GM12878 (cell line): ENCODE measurements around the gene ESYT3. TPM values are rescaled to one million over a fixed set of nuclear protein-coding genes. Genes with fewer than 3 reads are reported as not detected.

Experiments
- ATAC-seq: fragments of 200-7000 bp; cut with Tn5 transposase; 3 replicates; pipeline ENCODE4 v1.9.1; 2020; ENCODE audit warnings: mild to moderate bottlenecking, moderate library complexity
- BruUV-seq: library from RNA; stranded (reverse); fragments of 400-500 nt; replicated peaks from 2 replicates; lab custom pipeline; 2021; lab: Mats Ljungman, UMichigan
- CTCF ChIA-PET: fragments of 300-600 bp; sonication (Branson Sonifier 250); formaldehyde crosslinking; extraction: SDS; loops from one replicate; lab custom pipeline; 2021; ENCODE audit warnings: inconsistent platforms; lab: Yijun Ruan, JAX
- POLR2A ChIA-PET: fragments of 350-600 bp; formaldehyde crosslinking; extraction: SDS; loops from one replicate; lab custom pipeline; 2021; ENCODE audit warnings: inconsistent platforms; lab: Charles Lee
- RAD21 ChIA-PET: fragments of 300-600 bp; sonication (Branson Sonifier 250); formaldehyde crosslinking; loops from one replicate; lab custom pipeline; 2023; ENCODE audit warnings: antibody characterized with exemption; ENCODE audit not compliant: unreplicated experiment; lab: Charles Lee
- SMC1A ChIA-PET: fragments of 300-600 bp; sonication (Branson Sonifier 250); formaldehyde crosslinking; loops from one replicate; lab custom pipeline; 2023; ENCODE audit not compliant: unreplicated experiment, uncharacterized antibody; lab: Charles Lee
- DNase-seq: peaks from one replicate; pipeline ENCODE4 v3.0.0-alpha.2; 2011; ENCODE audit warnings: low read depth, low spot score
- FAIRE-seq: peaks from 3 replicates; lab custom pipeline; 2011; peaks lifted over from hg19 to GRCh38; lab: Jason Lieb, UNC
- H2AFZ ChIP-seq: 2 replicates; pipeline ENCODE4 v1.6.0; 2011; ENCODE audit warnings: low read depth, low read length, control low read depth; ENCODE audit not compliant: control insufficient read depth
- H3K27ac ChIP-seq: 2 replicates; pipeline ENCODE4 v1.5.1; 2011; ENCODE audit warnings: control low read depth; ENCODE audit not compliant: control insufficient read depth, insufficient read depth
- H3K27me3 ChIP-seq, 2 experiments: replicated peaks in 1 of 2; 2 replicates each; pipeline versions ENCODE4 v1.6.0 to v1.6.1; 2011; ENCODE audit warnings: low read length in 1 of 2; ENCODE audit not compliant: control insufficient read depth in 2 of 2, insufficient read depth in 2 of 2
- H3K36me3 ChIP-seq, 2 experiments: 2 replicates each; pipeline ENCODE4 v1.5.1; 2011; ENCODE audit warnings: low read length in 1 of 2; ENCODE audit not compliant: control insufficient read depth in 2 of 2, insufficient read depth in 2 of 2
- H3K4me1 ChIP-seq: 2 replicates; pipeline ENCODE4 v1.6.1; 2011; ENCODE audit warnings: mild to moderate bottlenecking, low read length, moderate library complexity, mixed read lengths; ENCODE audit not compliant: control insufficient read depth, insufficient read depth
- H3K4me2 ChIP-seq: 2 replicates; pipeline ENCODE4 v1.6.0; 2011; ENCODE audit warnings: control low read depth; ENCODE audit not compliant: control insufficient read depth, insufficient read depth
- H3K4me3 ChIP-seq: fragments of 200-600 bp; sonication (generic); 2 replicates; pipeline ENCODE4 v1.5.1; 2016
- H3K79me2 ChIP-seq: 2 replicates; pipeline ENCODE4 v1.6.0; 2011; ENCODE audit warnings: low read length; ENCODE audit not compliant: control insufficient read depth, insufficient read depth
- H3K9ac ChIP-seq: 2 replicates; pipeline ENCODE4 v1.8.0; 2011; ENCODE audit warnings: low read length, control low read depth, mixed read lengths; ENCODE audit not compliant: control insufficient read depth, insufficient read depth
- H3K9me3 ChIP-seq: replicated peaks from 3 replicates; pipeline ENCODE4 v1.5.1; 2011; ENCODE audit warnings: mild to moderate bottlenecking, low read length; ENCODE audit not compliant: control insufficient read depth, insufficient read depth
- H4K20me1 ChIP-seq: 2 replicates; pipeline ENCODE4 v1.6.0; 2011; ENCODE audit not compliant: control insufficient read depth, insufficient read depth
- CREM ChIP-seq: IDR thresholded peaks from 2 replicates; pipeline ENCODE4 v1.6.1; 2014; ENCODE audit warnings: antibody characterized with exemption, low read depth
- E2F8 ChIP-seq: fragments of 450-650 bp; IDR thresholded peaks from 2 replicates; pipeline ENCODE4 v1.6.1; 2018; ENCODE audit warnings: mild to moderate bottlenecking, low read depth, moderate library complexity; ENCODE audit not compliant: partially characterized antibody
- GABPA ChIP-seq: IDR thresholded peaks from 2 replicates; pipeline ENCODE4 v1.6.1; 2014; ENCODE audit warnings: antibody characterized with exemption, low read depth, mild to moderate bottlenecking, inconsistent platforms
- HCFC1 ChIP-seq: fragments of 150-350 bp; IDR thresholded peaks from 2 replicates; pipeline ENCODE4 v1.6.1; 2014; ENCODE audit warnings: low read length
- HDAC2 ChIP-seq: fragments of 200-600 bp; sonication (generic); IDR thresholded peaks from 2 replicates; pipeline ENCODE4 v1.6.1; 2017
- IRF3 ChIP-seq: fragments of 450-650 bp; IDR thresholded peaks from 2 replicates; pipeline ENCODE4 v1.6.1; 2014; ENCODE audit warnings: mild to moderate bottlenecking
- MLLT1 ChIP-seq: fragments of 450-650 bp; IDR thresholded peaks from 2 replicates; pipeline ENCODE4 v1.6.1; 2016; ENCODE audit warnings: mild to moderate bottlenecking
- MYC ChIP-seq: IDR thresholded peaks from 2 replicates; pipeline ENCODE4 v1.6.1; 2011; ENCODE audit warnings: mild to moderate bottlenecking, low read length, moderate library complexity, inconsistent platforms; ENCODE audit not compliant: insufficient read depth, insufficient replicate concordance, insufficient read length, severe bottlenecking
- NFIC ChIP-seq: IDR thresholded peaks from 2 replicates; pipeline ENCODE4 v1.6.1; 2012; ENCODE audit warnings: low read depth, mild to moderate bottlenecking, inconsistent platforms, low read length, moderate library complexity
- NFYA ChIP-seq: IDR thresholded peaks from 2 replicates; pipeline ENCODE4 v1.6.1; 2011; ENCODE audit warnings: low read depth, mild to moderate bottlenecking, low read length, improper control_type of control experiment, borderline replicate concordance
- NR2C2 ChIP-seq: IDR thresholded peaks from 2 replicates; pipeline ENCODE4 v1.6.1; 2011; ENCODE audit warnings: borderline replicate concordance, low read depth; ENCODE audit not compliant: control insufficient read depth, insufficient read length
- NRF1 ChIP-seq: conservative IDR thresholded peaks from 2 replicates; pipeline ENCODE4 v1.6.1; 2011; ENCODE audit warnings: mild to moderate bottlenecking, low read depth, low read length, improper control_type of control experiment
- PKNOX1 ChIP-seq: fragments of 450-650 bp; IDR thresholded peaks from 2 replicates; pipeline ENCODE4 v1.6.1; 2016; ENCODE audit warnings: mild to moderate bottlenecking
- RFX5 ChIP-seq: IDR thresholded peaks from 2 replicates; pipeline ENCODE4 v1.6.1; 2011; ENCODE audit warnings: low read depth, low read length, improper control_type of control experiment
- SIN3A ChIP-seq: IDR thresholded peaks from 2 replicates; pipeline ENCODE4 v1.6.1; 2012; ENCODE audit warnings: low read depth, low read length, improper control_type of control experiment
- SPI1 ChIP-seq: IDR thresholded peaks from 2 replicates; pipeline ENCODE4 v1.6.1; 2011; ENCODE audit warnings: low read depth, mild to moderate bottlenecking, low read length, moderate library complexity, borderline replicate concordance; ENCODE audit not compliant: insufficient read depth
- WRNIP1 ChIP-seq: IDR thresholded peaks from 2 replicates; pipeline ENCODE4 v1.6.1; 2011; ENCODE audit warnings: low read depth, low read length, improper control_type of control experiment, borderline replicate concordance
- WGBS: methylation state at CpG from one replicate; pipeline ENCODE4 v1.1.6; 2016; ENCODE audit warnings: low lambda C conversion rate; ENCODE audit not compliant: insufficient replicate concordance, insufficient coverage; ENCODE audit errors: missing lambda C conversion rate; 5-methylcytosine and 5-hydroxymethylcytosine counted together
- in situ Hi-C: fragments of 300-500 bp; cut with MboI; formaldehyde crosslinking; loops from 9 replicates; pipeline ENCODE4 v1.14.3; 2018; ENCODE audit warnings: mixed read lengths
- intact Hi-C: fragments of 100-400 bp; cut with micrococcal nuclease; formaldehyde crosslinking; loops from one replicate; pipeline ENCODE4 v1.14.2; 2022; ENCODE audit not compliant: unreplicated experiment
- polyA plus RNA-seq, 11 experiments: library from polyadenylated mRNA; depleted of rRNA in 4 of 11; unstranded in 6 of 11; stranded (reverse) in 5 of 11; fragments of >200 nt; fragmentation: Nextera tagmentation in 4 of 11; fragmentation: Illumina TruSeq in 1 of 11; extraction: Ambion mirVana in 4 of 11; extraction: Trizol in 1 of 11; gene quantifications; 1 replicate in 1 of 11; 2 replicates in 10 of 11; pipeline versions ENCODE4 v1.2.1 to v1.2.3, GENCODE V29; 2011 to 2016; ENCODE audit warnings: inconsistent platforms in 2 of 11, missing spikeins in 2 of 11, low read depth in 1 of 11
- total RNA-seq, 4 experiments: library from RNA; depleted of rRNA in 3 of 4; stranded (reverse); fragments of >200 nt in 3 of 4; fragmentation: Illumina TruSeq in 1 of 4; extraction: Trizol in 1 of 4; gene quantifications; 2 replicates each; pipeline versions ENCODE4 v1.2.1 to v1.2.3, GENCODE V29; 2013 to 2021

Gene ESYT3
- total and polyA plus RNA-seq, 10 of the 15 experiments (the other 5 are each of a cell fraction or from before 2014, with no cell fraction given) = not detected

- no peaks in the 10 kb centered on the region for H4K20me1 ChIP-seq
- peak; percentile 9 for DNase-seq
- intact Hi-C loops = no loop called here
- TF ChIP-seq SIN3A = no peak
- TF ChIP-seq E2F8 = no peak
- TF ChIP-seq NFYA = no peak
- no peak for TF ChIP-seq NRF1
- TF ChIP-seq WRNIP1 = no peak
- no peak for TF ChIP-seq GABPA
- no peak for TF ChIP-seq HDAC2
- peak; percentile 40; the same call in 1 of the 2 replicates for TF ChIP-seq PKNOX1
- TF ChIP-seq HCFC1 = no peak
- TF ChIP-seq SPI1 = no peak
- TF ChIP-seq CREM = no peak
- no peak for TF ChIP-seq NR2C2
- no peak for TF ChIP-seq IRF3
- TF ChIP-seq NFIC = peak; percentile 74
- no peak for TF ChIP-seq RFX5
- no peak for TF ChIP-seq MLLT1
- no peak for TF ChIP-seq MYC
Observed at GRCh38 chr3:138513090-138513843, 78.9 kb downstream of the ESYT3 start.

More at GRCh38 chr3:138513090-138513843, 78.9 kb downstream of the ESYT3 start:
- no peak overlapping the region for H3K4me3 ChIP-seq
- H3K9ac ChIP-seq = no peak overlapping the region
- ChIA-PET CTCF (interaction anchor here (0.9 to 2.7 kb wide), 8 partner anchors 9 to 421 kb away, joined by 3 to 17 read pairs (median 5); partner anchors contain the start of gene CEP70), RAD21 (interaction anchor here (1.0 to 2.0 kb wide), 4 partner anchors 64 to 402 kb away, joined by 3 to 6 read pairs (median 4); partner anchors contain the start of gene CEP70), POLR2A (interaction anchor here (0.6 kb wide), 1 partner anchor 16 kb away, joined by 3 read pairs; no protein-coding TSS in a partner anchor), SMC1A (interaction anchor here (1.0 to 2.2 kb wide), 11 partner anchors 8 to 174 kb away, joined by 3 to 10 read pairs (median 4); partner anchors contain the start of gene CEP70)
- WGBS = 33% methylated on average over 2 of the region's 2 CpGs
- no peaks in the 10 kb centered on the region for H3K36me3 ChIP-seq
- H3K9me3 ChIP-seq = no peaks in the 10 kb centered on the region; the same call in 2 of the 3 replicates
- H2AFZ ChIP-seq = no peak overlapping the region
- FAIRE-seq (peak; percentile 82), ATAC-seq (peak; percentile 97)
- H3K79me2 ChIP-seq = no peaks in the 10 kb centered on the region
- H3K27me3 ChIP-seq = no peaks in the 10 kb centered on the region
- BruUV-seq = no TSS peak
- H3K27ac ChIP-seq = no peak overlapping the region
- H3K4me2 ChIP-seq = no peak overlapping the region
- in situ Hi-C loops = no loop called here
- H3K4me1 ChIP-seq = peaks cover 3% of the 10 kb centered on the region; the same call in 1 of the 2 replicates
